AG04449 (cell line): ENCODE results near the gene KHDC1.
"Not testable (repeated sequence)": the region's sequence is repeated elsewhere in the genome, so short reads cannot be mapped to it uniquely, and the experiment has no call there.

Source experiments
- CTCF ChIA-PET: fragments of 350-600 bp; formaldehyde crosslinking; extraction: SDS; loops from one replicate; lab custom pipeline; 2021; ENCODE audit warnings: antibody characterized with exemption; lab: Yijun Ruan, JAX
- POLR2A ChIA-PET: fragments of 400-600, 350-600 bp; formaldehyde crosslinking; extraction: SDS; loops from one replicate; lab custom pipeline; 2020; ENCODE audit warnings: antibody characterized with exemption, inconsistent platforms; lab: Yijun Ruan, JAX
- DNase-seq: peaks from one replicate; pipeline ENCODE4 v3.0.0-alpha.2; 2010; ENCODE audit warnings: low read depth, low spot score
- H3K4me3 ChIP-seq: 2 replicates; pipeline ENCODE4 v1.5.1; 2011; ENCODE audit warnings: low read depth, mild to moderate bottlenecking, control low read depth, low read length
- TF ChIP-seq, protein P1 (sequence below): IDR thresholded peaks from one replicate; pipeline ENCODE4 v1.5.1; 2011; ENCODE audit warnings: mild to moderate bottlenecking, moderate library complexity, low read length, control low read depth, inconsistent platforms; ENCODE audit not compliant: insufficient read depth; ENCODE audit errors: missing control alignments

KHDC1 gene

DNA sequence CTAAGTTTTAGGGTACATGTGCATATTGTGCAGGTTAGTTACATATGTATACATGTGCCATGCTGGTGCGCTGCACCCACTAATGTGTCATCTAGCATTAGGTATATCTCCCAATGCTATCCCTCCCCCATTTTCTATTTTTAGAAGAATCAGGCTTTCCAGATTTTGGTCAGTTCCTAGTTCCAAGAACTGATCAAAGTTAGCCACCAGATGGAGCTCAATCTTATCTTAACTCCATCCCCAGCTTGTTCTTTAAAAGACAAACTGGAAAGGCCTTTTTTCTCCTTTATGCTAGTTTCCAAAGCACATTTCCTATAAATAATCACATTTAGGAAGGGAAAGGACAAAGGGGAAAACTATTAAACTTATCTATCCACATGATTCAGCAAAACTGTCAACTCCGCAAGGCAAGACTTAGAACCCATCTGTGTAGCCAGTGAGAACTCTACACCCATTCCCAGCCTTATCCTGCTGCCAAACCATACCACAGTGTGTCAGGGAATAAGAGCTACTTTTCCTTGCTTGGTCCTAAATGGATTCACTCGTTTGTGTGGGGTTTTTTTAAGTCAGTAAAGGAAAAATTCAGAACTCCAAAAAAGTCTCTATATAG lies 22.8 kb upstream of the KHDC1 start:
- H3K4me3 ChIP-seq, result no peak overlapping the region
- ChIA-PET POLR2A (interaction anchor here (0.9 to 1.0 kb wide), 2 partner anchors 24 to 41 kb away, joined by 3 to 5 read pairs; no protein-coding TSS in a partner anchor), CTCF (interaction anchor here (0.6 to 10.2 kb wide), 27 partner anchors 9 to 767 kb away, joined by 3 to 291 read pairs (median 5); partner anchors contain the start of gene MTO1)
- TF ChIP-seq, protein P1, sequence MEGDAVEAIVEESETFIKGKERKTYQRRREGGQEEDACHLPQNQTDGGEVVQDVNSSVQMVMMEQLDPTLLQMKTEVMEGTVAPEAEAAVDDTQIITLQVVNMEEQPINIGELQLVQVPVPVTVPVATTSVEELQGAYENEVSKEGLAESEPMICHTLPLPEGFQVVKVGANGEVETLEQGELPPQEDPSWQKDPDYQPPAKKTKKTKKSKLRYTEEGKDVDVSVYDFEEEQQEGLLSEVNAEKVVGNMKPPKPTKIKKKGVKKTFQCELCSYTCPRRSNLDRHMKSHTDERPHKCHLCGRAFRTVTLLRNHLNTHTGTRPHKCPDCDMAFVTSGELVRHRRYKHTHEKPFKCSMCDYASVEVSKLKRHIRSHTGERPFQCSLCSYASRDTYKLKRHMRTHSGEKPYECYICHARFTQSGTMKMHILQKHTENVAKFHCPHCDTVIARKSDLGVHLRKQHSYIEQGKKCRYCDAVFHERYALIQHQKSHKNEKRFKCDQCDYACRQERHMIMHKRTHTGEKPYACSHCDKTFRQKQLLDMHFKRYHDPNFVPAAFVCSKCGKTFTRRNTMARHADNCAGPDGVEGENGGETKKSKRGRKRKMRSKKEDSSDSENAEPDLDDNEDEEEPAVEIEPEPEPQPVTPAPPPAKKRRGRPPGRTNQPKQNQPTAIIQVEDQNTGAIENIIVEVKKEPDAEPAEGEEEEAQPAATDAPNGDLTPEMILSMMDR, result peak; percentile 42
- DNase-seq, result peak; percentile 9

DNA sequence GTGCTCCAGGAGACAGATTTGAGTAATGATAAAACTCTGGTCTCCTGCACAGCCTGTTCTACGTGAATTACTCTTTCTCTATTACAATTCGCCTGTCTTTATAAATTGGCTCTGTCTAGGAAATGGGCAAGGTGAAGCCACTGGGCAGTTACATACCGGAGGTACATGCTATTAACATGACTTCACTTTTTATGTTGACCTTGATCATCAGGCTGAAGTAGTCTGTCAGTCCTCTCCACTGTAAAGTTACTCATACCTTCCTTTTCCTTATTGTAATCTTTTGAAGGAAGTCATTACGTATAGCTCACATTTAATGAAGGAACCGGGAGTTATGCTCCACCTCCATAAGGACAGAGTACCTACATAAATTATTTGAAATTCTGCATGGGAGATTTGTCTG lies 19.9 kb upstream of the KHDC1 start:
- ChIA-PET CTCF (interaction anchor here (1.1 to 10.2 kb wide), 3 partner anchors 17 to 44 kb away, joined by 3 to 291 read pairs (median 6); no protein-coding TSS in a partner anchor), POLR2A (no interaction called here)
- TF ChIP-seq, protein P1, result no peak

DNA sequence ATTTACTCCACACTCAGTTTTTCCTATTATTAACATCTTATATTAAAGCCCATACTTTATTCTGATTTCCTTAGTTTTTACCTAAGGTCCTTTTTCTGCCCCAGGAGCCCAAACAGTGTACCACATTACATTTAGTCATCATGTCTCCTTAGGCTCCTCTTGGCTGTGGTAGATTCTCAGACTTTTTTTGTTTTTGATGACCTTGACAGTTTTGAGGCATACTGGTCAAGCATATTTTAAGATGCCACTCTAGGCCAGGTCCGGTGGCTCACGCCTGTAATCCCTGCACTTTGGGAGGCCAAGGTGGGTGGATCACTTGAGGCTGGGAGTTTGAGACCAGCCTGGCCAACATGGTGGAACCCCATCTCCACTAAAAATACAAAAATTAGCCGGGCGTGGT lies 18.7 kb upstream of the KHDC1 start:
- POLR2A ChIA-PET, H3K4me3 ChIP-seq, CTCF ChIA-PET, DNase-seq: not testable (repeated sequence)

More for the DNA sequence above, 19.9 kb upstream of the KHDC1 start:
- H3K4me3 ChIP-seq, result no peak overlapping the region
- DNase-seq, result no peak

DNA sequence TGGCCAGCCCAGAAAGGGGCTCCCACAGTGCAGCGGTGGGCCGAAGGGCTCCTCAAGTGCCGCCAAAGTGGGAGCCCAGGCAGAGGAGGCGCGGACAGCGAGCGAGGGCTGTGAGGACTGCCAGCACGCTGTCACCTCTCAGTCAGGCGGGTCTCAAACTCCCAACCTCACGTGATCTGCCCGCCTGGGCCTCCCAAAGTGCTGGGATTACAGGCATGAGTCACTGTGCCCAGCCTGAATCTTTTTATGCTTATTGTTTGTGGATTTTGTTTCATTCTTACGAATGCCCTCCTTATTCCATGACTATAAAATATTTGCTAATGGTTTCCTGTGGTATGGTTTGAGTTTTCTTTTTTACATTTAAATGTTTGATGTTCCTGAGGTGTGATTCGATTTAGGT lies 6.3 kb upstream of the KHDC1 start:
- CTCF ChIA-PET, DNase-seq, POLR2A ChIA-PET, H3K4me3 ChIP-seq: not testable (repeated sequence)

DNA sequence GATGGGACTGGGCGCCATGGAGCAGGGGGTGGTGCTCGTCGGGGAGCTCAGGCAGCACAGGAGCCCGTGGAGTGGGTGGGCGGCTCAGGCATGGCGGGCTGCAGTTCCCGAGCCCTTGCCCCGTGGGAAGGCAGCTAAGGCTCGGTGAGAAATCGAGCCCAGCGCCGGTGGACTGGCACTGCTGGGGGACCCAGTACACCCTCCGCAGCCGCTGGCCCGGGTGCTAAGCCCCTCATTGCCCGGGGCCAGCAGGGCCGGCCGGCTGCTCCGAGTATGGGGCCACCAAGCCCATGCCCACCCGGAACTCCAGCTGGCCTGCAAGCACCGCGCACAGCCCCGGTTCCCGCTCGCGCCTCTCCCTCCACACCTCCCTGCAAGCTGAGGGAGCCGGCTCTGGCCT lies 5.9 kb upstream of the KHDC1 start:
- POLR2A ChIA-PET, H3K4me3 ChIP-seq, DNase-seq: not testable (repeated sequence)
- CTCF ChIA-PET, result interaction anchor here (1.3 kb wide), 1 partner anchor 17 kb away, joined by 4 read pairs; no protein-coding TSS in a partner anchor

DNA sequence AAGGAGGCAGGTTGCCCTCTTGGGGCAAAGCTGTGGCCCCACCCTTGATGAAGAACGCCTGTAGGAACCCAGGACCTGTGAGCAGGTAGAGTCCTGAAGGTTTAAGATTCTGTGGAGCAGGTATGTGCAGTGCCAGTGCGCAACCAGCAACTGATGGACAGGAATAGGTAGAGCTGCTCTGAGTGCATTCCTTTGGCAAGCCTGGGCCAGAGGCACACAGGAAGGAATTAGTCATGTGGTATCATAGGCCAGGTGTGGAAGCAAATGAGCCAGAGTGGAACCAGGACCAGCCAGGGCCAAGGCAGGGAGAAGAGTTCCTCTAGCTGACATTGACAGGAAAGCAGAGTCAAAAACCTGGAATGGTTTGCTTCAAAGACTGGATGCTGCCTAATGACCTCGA lies 1.4 kb upstream of the KHDC1 start:
- H3K4me3 ChIP-seq, result no peak overlapping the region
- ChIA-PET POLR2A (interaction anchor here (0.7 kb wide), 1 partner anchor 10 kb away, joined by 3 read pairs; no protein-coding TSS in a partner anchor), CTCF (interaction anchor here (1.5 kb wide), 1 partner anchor 21 kb away, joined by 5 read pairs; no protein-coding TSS in a partner anchor)
- TF ChIP-seq, protein P1, result no peak
- no peak for DNase-seq

DNA sequence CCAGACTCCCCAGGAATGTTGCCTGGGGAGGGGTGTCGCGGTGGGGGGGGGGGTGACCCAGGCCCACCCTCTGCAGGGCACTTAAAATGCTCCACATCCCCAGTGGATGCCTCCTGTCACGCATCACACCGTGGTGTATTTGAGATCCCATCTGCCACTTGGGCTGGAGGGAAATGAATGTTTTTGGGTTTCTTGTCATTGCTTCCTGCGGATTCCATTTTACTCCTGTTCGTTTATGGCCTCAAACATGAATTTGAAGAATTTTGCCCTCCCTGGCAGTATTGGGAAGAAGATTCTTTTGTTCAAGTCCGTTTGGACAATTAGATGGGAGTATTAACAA lies 544 bp upstream of the KHDC1 start:
- peak overlapping the region; percentile 74 for H3K4me3 ChIP-seq
- no peak for DNase-seq
- TF ChIP-seq, protein P1, result no peak
- ChIA-PET POLR2A (interaction anchor here (0.7 kb wide), 1 partner anchor 11 kb away, joined by 3 read pairs; no protein-coding TSS in a partner anchor), CTCF (no interaction called here)

DNA sequence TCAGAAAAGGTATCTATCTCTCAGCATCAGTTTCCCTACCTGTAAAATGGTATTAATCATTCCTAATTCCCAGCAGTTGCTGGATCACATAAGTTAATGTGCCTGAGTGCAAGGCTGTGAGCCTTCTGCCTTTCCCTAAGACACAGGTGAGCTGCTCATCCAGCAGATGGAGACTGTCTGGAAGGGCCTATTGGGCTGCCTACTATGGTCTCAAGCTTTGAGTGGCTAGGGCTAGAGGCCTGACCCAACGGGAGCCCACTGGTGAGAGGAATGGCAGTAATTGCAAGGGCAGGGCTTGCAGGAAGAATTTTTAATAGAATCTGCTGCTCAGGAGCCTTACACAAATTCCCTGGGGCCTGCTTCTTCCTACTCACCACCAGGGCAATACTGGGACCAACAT lies 4.3 kb downstream of the KHDC1 start:
- H3K4me3 ChIP-seq, result no peak overlapping the region
- TF ChIP-seq, protein P1, result no peak
- DNase-seq, result no peak
- ChIA-PET POLR2A (no interaction called here), CTCF (interaction anchor here (0.8 to 0.9 kb wide), 2 partner anchors 27 to 68 kb away, joined by 3 read pairs; no protein-coding TSS in a partner anchor)

DNA sequence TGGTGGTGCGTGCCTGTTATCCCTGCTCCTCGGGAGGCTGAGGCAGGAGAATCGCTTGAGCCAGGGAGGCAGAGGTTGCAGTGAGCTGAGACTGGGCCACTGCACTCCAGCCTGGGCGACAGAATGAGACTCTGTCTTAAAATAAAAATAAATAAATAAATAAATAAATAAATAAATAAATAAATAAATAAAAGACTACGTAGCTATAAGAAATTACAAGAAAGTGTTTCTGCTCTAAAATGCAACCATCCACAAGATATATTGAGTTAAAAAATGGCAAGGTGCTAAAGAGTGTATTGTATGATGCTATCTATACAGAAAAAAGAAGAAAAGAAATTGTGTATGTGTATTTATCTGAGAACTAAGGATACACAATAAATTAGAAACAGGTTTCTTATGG lies 8.7 kb downstream of the KHDC1 start:
- H3K4me3 ChIP-seq, DNase-seq, POLR2A ChIA-PET, CTCF ChIA-PET: not testable (repeated sequence)
